MCF 10A (cell line): ENCODE data around the gene SPATA16. TPM values are rescaled to one million over a fixed set of nuclear protein-coding genes. Genes with fewer than 3 reads are reported as not detected.
"Not testable (repeated sequence)": the region's sequence is repeated elsewhere in the genome, so short reads cannot be mapped to it uniquely, and the experiment has no call there.

Experiments used
- BruUV-seq: library from RNA; stranded (reverse); fragments of 400-500 nt; replicated peaks from 2 replicates; lab custom pipeline; 2021; lab: Mats Ljungman, UMichigan
- CTCF ChIA-PET: fragments of 300-600 bp; sonication (Branson Sonifier 250); formaldehyde crosslinking; extraction: SDS; loops from one replicate; lab custom pipeline; 2021; ENCODE audit warnings: antibody characterized with exemption, inconsistent platforms; lab: Yijun Ruan, JAX
- POLR2A ChIA-PET: fragments of 300-600, 350-650 bp; sonication (Branson Sonifier 250); formaldehyde crosslinking; extraction: SDS; loops from one replicate; lab custom pipeline; 2020; ENCODE audit warnings: antibody characterized with exemption, inconsistent platforms; lab: Yijun Ruan, JAX
- DNase-seq: peaks from one replicate; pipeline ENCODE4 v3.0.0-alpha.2; 2018; ENCODE audit not compliant: unreplicated experiment
- H3K27ac Mint-ChIP-seq: one replicate; pipeline ENCODE4 v1.8.0; 2022; ENCODE audit warnings: mild to moderate bottlenecking, low read depth, mixed read lengths; ENCODE audit not compliant: unreplicated experiment
- H3K27me3 Mint-ChIP-seq: one replicate; pipeline ENCODE4 v1.8.0; 2022; ENCODE audit warnings: mixed read lengths; ENCODE audit not compliant: insufficient read depth, unreplicated experiment
- H3K36me3 Mint-ChIP-seq: one replicate; pipeline ENCODE4 v1.8.0; 2022; ENCODE audit warnings: mild to moderate bottlenecking, moderate library complexity, mixed read lengths; ENCODE audit not compliant: insufficient read depth, unreplicated experiment
- H3K4me1 Mint-ChIP-seq: one replicate; pipeline ENCODE4 v1.8.0; 2022; ENCODE audit warnings: mixed read lengths; ENCODE audit not compliant: insufficient read depth, unreplicated experiment
- H3K4me3 Mint-ChIP-seq: one replicate; pipeline ENCODE4 v1.8.0; 2022; ENCODE audit warnings: mild to moderate bottlenecking, moderate library complexity, mixed read lengths; ENCODE audit not compliant: unreplicated experiment
- H3K9me3 Mint-ChIP-seq: one replicate; pipeline ENCODE4 v1.8.0; 2022; ENCODE audit warnings: mixed read lengths; ENCODE audit not compliant: unreplicated experiment
- intact Hi-C: fragments of 100-400 bp; cut with micrococcal nuclease; formaldehyde crosslinking; loops from 2 replicates; pipeline ENCODE4 v1.14.1; 2022
- total RNA-seq: library from RNA; stranded (reverse); gene quantifications from 2 replicates; pipeline ENCODE4 v1.2.3, GENCODE V29; 2022
- TF ChIP-seq, protein P1 (sequence below): fragments of 200-600 bp; IDR thresholded peaks from one replicate; pipeline ENCODE4 v1.8.0; 2022; ENCODE audit warnings: antibody characterized with exemption, mild to moderate bottlenecking; ENCODE audit not compliant: unreplicated experiment

SPATA16 gene
- total RNA-seq, 1 experiment from 2014 or later, result not detected

- DNase-seq, result no peak
- Mint-ChIP-seq H3K4me1 (no peaks in the 10 kb centered on the region), H3K4me3 (no peak overlapping the region), H3K36me3 (no peaks in the 10 kb centered on the region), H3K27ac (no peak overlapping the region), H3K27me3 (peaks cover 99% of the 10 kb centered on the region), H3K9me3 (no peaks in the 10 kb centered on the region)
- intact Hi-C loops, result no loop called here
- CTCF ChIA-PET, result interaction anchor here (1.0 to 1.8 kb wide), 2 partner anchors 10 to 18 kb away, joined by 3 to 4 read pairs; no protein-coding TSS in a partner anchor
- no TSS peak for BruUV-seq
- TF ChIP-seq, protein P1, sequence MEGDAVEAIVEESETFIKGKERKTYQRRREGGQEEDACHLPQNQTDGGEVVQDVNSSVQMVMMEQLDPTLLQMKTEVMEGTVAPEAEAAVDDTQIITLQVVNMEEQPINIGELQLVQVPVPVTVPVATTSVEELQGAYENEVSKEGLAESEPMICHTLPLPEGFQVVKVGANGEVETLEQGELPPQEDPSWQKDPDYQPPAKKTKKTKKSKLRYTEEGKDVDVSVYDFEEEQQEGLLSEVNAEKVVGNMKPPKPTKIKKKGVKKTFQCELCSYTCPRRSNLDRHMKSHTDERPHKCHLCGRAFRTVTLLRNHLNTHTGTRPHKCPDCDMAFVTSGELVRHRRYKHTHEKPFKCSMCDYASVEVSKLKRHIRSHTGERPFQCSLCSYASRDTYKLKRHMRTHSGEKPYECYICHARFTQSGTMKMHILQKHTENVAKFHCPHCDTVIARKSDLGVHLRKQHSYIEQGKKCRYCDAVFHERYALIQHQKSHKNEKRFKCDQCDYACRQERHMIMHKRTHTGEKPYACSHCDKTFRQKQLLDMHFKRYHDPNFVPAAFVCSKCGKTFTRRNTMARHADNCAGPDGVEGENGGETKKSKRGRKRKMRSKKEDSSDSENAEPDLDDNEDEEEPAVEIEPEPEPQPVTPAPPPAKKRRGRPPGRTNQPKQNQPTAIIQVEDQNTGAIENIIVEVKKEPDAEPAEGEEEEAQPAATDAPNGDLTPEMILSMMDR, result no peak
- POLR2A ChIA-PET, result no interaction called here
Measured at GRCh38 chr3:172972067-172972466, 169.0 kb downstream of the SPATA16 start.

GRCh38 chr3:172968646-172969045, 172.4 kb downstream of the SPATA16 start:
- no peak for DNase-seq
- Mint-ChIP-seq H3K27me3 (peaks cover 90% of the 10 kb centered on the region), H3K4me1 (no peaks in the 10 kb centered on the region), H3K27ac (no peak overlapping the region), H3K36me3 (no peaks in the 10 kb centered on the region), H3K9me3 (no peaks in the 10 kb centered on the region), H3K4me3 (no peak overlapping the region)
- ChIA-PET CTCF (interaction anchor here (1.2 kb wide), 1 partner anchor 16 kb away, joined by 3 read pairs; no protein-coding TSS in a partner anchor), POLR2A (interaction anchor here (1.1 kb wide), 1 partner anchor 38 kb away, joined by 3 read pairs; no protein-coding TSS in a partner anchor)
- TF ChIP-seq, protein P1, result no peak
- BruUV-seq, result no TSS peak
- intact Hi-C loops, result no loop called here

GRCh38 chr3:172965256-172965655, 175.8 kb downstream of the SPATA16 start:
- CTCF ChIA-PET, result no interaction called here
- BruUV-seq, result no TSS peak
- DNase-seq, result no peak
- H3K27ac Mint-ChIP-seq, result no peak overlapping the region
- H3K27me3 Mint-ChIP-seq, result peaks cover 81% of the 10 kb centered on the region
- no peaks in the 10 kb centered on the region for H3K36me3 Mint-ChIP-seq
- no peak overlapping the region for H3K4me3 Mint-ChIP-seq
- no peaks in the 10 kb centered on the region for H3K4me1 Mint-ChIP-seq
- POLR2A ChIA-PET, result no interaction called here
- intact Hi-C loops, result no loop called here
- H3K9me3 Mint-ChIP-seq, result no peaks in the 10 kb centered on the region
- TF ChIP-seq, protein P1, result no peak

- H3K27me3 Mint-ChIP-seq, result peaks cover 81% of the 10 kb centered on the region
- BruUV-seq, H3K4me3 Mint-ChIP-seq, H3K27ac Mint-ChIP-seq, H3K36me3 Mint-ChIP-seq, H3K9me3 Mint-ChIP-seq, POLR2A ChIA-PET, H3K4me1 Mint-ChIP-seq, CTCF ChIA-PET, intact Hi-C loops, DNase-seq: not testable (repeated sequence)
Measured at GRCh38 chr3:172960626-172961182, 180.3 kb downstream of the SPATA16 start.
